HG02852 (cell line): ENCODE results near the gene DACH2.
"Not testable (repeated sequence)": the region's sequence is repeated elsewhere in the genome, so short reads cannot be mapped to it uniquely, and the experiment has no call there.

Experiments used
- ATAC-seq: cut with Tn5 transposase; IDR thresholded peaks from one replicate; pipeline ENCODE4 v1.9.1; 2021; ENCODE audit warnings: mild to moderate bottlenecking, moderate library complexity; ENCODE audit not compliant: unreplicated experiment

Gene DACH2

GRCh38 chrX:86148024-86148511 is at the start of gene DACH2:
TSS of gene DACH2 (plus strand) at chrX:86148451.
- ATAC-seq, result peak; percentile 98

GRCh38 chrX:86102341-86102740 is 45.9 kb upstream of the DACH2 start:
- no peak for ATAC-seq

- ATAC-seq, result no peak
Observed at GRCh38 chrX:86103061-86103460, 45.2 kb upstream of the DACH2 start.

GRCh38 chrX:86104526-86104925 is 43.7 kb upstream of the DACH2 start:
- no peak for ATAC-seq

DNA sequence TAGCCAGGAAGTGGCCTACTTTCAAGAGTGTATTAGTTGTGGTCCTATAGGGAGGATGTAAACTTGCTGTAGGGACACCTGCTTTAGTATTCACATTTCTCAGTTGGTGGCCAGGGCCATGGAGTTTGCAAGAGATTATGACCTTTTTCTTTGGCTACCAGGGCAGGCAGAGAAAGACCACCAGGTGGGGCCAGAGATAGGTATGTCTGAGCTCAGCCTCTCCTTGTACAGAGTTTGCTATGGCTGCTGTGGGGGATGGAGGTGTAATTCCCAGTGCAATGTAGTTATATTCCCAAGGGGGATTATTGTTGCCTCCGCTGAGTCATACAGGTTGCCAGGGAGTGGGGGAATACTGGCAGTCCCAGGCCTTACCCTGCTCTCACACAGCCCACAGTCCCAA is 26.3 kb upstream of the DACH2 start:
- ATAC-seq, result no peak

GRCh38 chrX:86133761-86134160 is 14.5 kb upstream of the DACH2 start:
- no peak for ATAC-seq

- no peak for ATAC-seq
Observed at GRCh38 chrX:86137071-86137470, 11.2 kb upstream of the DACH2 start.

- no peak for ATAC-seq
Observed at GRCh38 chrX:86141786-86142185, 6.5 kb upstream of the DACH2 start.

DNA sequence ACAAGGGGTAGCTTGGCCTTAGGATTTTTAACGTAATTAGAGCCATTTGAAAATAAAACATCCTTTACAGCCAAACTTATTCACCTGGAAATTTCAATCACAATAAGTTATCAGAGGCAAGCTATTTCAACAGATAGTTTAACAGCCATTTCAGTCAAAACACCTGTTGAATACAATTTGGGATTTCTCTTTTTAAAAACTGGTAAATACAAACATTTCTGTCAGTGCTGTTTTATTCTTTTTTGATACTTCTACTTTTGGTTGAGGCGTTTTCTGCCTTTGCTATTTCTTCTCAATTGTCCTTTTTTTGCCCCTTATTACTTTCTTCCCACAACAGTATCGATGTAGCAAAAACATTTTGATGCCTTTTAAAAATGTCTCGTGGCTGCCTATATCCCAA is 2.1 kb upstream of the DACH2 start:
- no peak for ATAC-seq

- peak; percentile 2 for ATAC-seq
Observed at GRCh38 chrX:86148594-86148993, 343 bp downstream of the DACH2 start.

DNA sequence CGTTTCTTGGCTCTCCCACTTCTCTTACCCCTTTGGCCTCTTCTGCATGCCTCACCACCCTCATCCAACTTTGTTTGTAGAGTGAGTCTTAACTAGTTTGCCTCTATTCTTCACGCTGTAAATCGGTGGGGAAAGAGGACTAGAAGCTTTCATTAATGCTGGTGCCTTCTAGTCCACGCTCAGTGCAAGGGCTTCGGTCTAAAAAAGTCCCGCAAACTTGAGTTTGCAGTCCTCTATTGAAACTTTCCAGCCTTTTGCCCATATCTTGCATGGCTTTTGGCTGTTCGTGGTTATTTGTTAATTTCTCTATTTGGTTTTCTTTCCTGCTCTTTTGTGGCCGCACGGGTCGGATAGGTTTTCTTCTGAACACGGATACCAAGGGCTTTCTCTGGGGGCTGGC is 868 bp downstream of the DACH2 start:
- no peak for ATAC-seq

DNA sequence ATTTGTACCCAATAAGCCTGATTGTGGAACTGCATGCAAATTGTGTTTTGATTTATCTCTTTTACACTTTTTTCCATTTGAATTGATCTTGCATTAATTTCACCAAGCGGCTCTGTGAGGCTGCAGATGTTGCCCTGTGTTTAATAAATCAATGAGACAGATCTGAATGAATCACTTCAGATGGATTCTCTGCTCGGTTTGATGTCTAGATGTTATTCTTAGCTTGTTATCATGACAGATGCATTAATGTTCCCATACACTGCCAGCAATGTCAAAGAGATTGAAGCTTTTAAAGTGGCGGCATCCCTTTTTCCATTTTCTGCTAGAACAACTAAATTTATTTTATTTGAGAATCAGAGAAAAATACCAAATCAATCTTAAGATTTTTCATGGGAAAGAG is 6.3 kb downstream of the DACH2 start:
- ATAC-seq, result no peak

GRCh38 chrX:86171366-86171765 is 23.1 kb downstream of the DACH2 start:
- ATAC-seq, result peak; percentile 77

DNA sequence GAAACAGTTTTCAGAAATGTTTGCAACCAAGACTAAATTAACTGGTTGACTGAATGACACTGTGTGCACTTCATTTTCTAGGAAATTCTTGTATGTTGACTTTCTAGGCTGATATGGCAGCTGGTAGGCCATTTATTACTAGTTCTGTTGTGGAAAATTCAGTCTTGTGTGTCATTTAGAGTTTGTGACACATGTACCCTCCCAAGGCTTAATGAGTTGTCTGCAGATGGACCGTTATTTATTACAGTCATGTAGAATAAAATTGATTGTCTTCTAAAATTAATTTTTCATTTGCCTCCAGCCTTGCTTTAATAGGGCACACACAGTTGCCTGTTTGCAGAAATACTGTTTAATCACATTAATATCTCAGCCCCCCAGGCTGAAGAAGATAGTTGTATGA is 30.7 kb downstream of the DACH2 start:
- ATAC-seq, result no peak

GRCh38 chrX:86181325-86181724 is 33.1 kb downstream of the DACH2 start:
- not testable (repeated sequence) for ATAC-seq

- no peak for ATAC-seq
Observed at GRCh38 chrX:86192827-86193226, 44.6 kb downstream of the DACH2 start.

DNA sequence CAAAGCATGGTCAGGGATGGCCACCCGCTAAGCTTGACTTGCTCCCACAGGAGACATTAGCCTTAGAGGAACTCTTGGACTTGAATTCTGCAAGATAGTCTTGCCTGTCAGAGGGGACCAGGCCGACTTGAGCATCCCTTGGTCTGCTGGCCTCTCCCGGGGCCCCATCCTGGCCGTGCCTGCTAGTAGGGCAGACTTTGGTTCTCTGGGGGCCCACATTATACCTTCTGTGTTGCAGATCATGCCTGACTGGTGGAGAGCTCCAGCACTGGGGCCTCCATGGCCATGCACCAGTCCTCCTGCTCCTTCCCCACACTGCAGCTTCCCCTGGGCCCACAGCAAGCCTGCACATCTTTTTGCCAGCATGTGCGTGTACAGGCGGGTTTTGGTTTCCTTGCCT is 46.5 kb downstream of the DACH2 start:
- no peak for ATAC-seq

DNA sequence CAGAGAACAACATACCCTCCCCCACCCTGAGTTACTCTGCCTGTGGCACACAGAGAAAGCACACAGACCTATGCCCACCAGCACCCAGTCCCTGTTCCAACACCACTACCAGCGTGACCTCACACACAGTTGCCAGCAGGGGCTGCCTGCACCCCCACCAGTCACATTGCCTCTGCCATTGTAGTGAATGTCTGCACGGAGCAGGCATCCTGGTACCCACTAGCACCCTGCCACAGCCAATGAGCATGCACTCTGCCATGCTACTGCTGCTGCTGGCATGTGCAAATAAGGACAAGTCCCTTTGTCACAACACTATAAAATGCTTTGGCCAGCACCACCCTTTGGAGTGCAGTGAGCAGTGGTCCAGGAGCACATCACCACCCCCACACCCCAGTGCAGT is 47.1 kb downstream of the DACH2 start:
- ATAC-seq, result no peak

DNA sequence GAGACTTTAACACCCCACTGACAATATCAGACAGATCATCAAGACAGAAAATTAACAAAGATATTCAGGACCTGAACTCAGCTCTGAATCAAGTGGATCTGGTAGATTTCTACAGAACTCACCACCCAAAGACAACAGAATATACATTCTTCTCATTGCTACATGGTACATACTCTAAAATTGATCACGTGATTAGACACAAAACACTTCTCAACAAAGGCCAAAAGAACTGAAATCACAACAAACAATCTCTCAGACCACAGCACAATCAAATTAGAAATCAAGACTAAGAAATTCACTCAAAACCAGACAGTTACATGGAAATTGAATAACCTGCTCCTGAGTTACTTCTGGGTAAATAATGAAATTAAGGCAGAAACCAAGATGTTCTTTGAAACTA is 49.6 kb downstream of the DACH2 start:
- ATAC-seq, result no peak

DNA sequence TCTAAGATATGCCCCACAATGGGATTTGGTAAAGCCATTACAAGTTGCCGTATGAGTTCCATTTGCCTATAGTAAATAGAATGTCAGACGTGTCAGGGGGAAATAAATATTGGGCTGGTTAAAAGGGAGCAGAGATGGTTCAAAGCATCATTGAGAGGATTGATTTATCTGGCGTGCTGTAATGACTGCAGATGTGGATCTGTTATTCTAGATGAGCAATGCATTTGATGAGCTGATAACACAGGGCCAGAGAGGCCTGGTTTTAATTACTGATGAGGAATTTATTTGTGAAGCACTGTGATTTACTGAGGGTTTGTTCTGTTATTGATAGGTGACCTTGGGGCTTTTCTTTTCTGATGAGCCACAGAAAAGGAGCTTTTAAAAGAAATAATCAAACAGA is 62.5 kb downstream of the DACH2 start:
- no peak for ATAC-seq

GRCh38 chrX:86215260-86215659 is 67.0 kb downstream of the DACH2 start:
- ATAC-seq, result no peak

DNA sequence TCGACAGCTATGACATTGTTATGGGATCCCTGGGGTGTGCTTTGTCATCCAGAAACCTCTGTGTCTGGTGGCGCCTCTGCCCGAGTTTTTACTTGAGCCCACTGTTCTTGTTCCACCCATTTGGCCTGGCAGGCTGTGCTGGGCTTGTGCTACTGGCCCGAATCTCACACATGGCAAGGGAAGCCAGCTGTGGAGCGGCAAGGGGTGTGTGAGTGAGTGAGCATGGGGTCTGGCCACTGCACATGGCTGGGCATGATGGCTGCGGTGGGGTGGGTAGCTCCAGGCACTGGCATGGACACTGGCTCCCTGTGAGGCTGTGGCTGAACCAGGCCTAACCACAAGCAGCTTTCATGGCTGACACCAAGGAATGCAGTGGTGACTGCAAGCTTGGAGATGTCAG is 89.2 kb downstream of the DACH2 start:
- no peak for ATAC-seq

GRCh38 chrX:86241547-86241946 is 93.3 kb downstream of the DACH2 start:
- ATAC-seq, result no peak

GRCh38 chrX:86263526-86263925 is 115.3 kb downstream of the DACH2 start:
- ATAC-seq, result no peak
